GM18867 (cell line): Measurements from ENCODE around the gene CDC25A.

Experiments
- ATAC-seq: cut with Tn5 transposase; IDR thresholded peaks from one replicate; pipeline ENCODE4 v1.9.1; 2021; ENCODE audit warnings: mild to moderate bottlenecking, moderate library complexity; ENCODE audit not compliant: unreplicated experiment

CDC25A gene

DNA sequence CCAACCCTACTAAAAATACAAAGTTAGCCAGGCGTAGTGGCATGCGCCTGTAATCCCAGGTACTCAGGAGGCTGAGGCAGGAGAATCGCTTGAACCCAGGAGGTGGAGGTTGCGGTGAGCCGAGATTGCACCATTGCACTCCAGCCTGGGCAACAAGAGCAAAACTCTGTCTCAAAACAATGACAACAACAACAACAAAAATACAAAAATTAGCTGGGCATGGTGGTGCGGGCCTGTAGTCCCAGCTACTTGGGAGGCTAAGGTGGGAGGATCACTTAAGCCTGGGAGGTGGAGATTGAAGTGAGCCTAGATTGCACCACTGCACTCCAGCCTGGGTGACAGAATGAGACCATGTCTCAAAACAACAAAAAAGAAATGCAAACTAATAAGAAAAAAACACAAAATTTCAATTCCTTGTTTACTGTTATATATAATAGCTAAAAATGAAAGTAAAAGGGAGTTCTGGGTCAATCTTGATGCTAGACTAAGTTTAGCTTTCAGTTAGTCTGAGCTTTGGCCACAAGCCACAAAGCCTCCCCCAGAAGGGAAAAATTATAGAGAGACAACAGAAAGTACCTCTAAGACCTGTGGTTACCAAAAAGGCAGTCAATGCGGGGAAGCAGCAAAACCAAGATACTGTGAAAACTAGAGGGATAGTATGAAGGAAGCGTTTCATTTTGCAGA, 76.0 kb downstream of the CDC25A start:
- ATAC-seq, result peak; percentile 94

DNA sequence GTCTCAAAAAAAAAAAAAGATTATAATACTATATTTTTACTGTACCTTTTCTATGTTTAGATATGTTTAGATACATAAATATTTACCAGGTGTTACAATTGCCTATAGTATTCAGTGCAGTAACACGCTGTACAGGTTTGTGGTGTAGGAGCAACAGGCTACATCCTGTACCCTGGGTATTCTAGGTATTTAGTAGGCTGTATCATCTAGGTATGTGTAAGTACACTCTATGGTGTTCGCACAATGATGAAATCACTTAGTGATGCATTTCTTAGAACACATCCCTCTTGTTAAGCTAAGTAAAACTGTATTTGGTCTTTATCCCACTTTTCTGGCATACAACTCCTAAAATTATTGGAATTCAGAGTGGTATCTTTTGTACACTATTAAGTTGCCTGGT, 77.8 kb downstream of the CDC25A start:
- ATAC-seq, result no peak

DNA sequence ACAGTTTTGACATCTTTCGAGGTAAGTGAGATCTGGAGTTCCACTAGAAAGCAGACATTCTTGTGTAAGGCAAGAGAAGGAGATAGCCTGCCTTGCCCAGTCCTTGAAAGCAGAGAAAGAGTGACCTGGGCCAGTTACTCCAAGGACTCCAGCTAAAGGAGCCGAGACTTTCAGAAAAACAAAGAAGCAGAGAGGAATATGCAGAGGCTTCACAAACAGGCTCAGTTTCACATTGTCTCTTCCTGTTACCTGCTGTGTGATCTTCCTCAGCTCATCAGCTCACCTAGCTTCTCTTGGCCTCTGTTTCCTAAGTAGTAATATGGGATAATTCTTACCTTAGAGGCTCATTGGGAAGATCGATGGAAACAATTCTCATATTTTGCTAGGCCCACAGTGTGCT, 81.0 kb downstream of the CDC25A start:
- no peak for ATAC-seq
